ENCODE data around the gene TRABD.
"Not testable (repeated sequence)": the region's sequence is repeated elsewhere in the genome, so short reads cannot be mapped to it uniquely, and the experiment has no call there.

TRABD gene

DNA sequence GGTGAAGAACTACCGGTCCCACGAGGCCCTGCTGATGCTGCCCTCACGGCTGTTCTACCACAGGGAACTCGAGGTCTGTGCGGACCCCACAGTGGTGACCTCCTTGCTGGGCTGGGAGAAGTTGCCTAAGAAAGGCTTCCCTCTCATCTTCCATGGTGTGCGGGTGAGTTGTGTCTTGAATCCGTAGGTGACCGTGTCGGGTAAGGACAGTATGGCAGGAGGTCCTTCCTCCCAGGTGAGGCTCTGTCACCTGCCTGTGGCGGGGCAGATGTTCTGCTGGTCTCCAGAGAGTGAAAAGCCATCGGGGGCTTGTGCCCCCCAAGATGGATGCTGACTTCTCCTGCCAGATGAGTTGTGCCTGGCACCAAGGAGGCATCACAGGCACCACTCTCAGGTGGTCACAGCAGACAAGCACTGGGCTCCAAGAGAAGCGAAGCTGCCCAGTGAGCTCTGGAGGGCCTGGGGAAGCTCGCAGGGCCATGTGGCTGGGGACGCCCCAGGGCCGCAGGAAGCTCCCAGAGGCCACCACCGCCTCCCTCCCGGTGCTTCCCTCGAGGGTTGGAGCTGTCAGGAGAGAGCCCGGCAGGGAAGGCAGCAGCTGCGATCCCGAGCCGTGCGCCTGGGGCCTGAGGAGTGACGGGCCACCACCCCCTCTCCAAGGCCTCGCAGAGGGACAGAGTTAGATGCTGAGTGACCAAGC lies 32.5 kb upstream of the TRABD start:
- no peak for DNase-seq

GRCh38 chr22:50153756-50154140 lies 32.0 kb upstream of the TRABD start:
- no peak for DNase-seq

GRCh38 chr22:50157709-50158375 lies 27.9 kb upstream of the TRABD start:
- DNase-seq: no peak

GRCh38 chr22:50160947-50161346 lies 24.8 kb upstream of the TRABD start:
- no peak for DNase-seq

DNA sequence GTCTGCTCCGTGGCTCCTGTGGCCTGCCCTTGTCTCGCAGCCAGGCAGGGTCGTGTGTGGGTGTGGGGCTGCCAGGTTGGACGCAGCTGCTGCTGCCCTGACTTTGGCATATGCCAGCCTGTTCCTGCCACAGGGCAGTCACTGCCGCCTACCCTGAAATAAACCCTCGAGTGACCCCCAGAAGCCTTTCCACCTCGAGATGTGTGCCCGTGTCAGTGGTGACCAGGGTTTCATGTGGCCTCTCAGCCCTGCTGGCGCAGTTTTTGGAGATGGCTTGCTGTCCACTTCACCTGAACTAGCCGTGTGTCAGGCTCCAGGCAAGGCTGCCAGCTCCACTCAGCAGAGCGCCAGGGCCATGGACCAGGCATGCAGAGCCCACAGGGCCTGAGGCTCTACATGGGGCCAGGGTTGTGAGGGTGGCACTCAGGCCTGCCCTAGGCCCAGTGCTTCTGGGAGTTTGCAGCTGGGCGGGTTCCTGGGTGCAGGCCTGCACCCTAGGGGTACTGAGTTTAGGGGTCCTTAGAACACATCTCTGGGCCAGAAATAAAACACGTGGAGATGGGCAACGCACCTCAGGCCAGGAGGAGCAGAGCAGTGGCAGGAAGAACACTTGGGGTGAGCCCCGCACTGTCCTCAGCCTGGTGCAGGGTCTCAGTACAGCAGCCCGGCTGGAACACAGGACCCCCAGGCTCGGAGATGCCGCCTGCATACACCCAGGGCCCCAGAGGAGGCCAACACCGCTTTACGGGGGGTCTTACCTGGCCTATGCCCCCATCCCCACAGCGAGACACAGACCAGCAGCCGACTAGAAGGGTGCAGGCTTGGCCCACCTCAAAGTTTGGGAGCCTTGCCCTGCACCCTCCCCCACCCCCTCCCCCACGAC lies 24.0 kb upstream of the TRABD start:
- no peak for DNase-seq

- no peak for DNase-seq
These were observed 23.2 kb upstream of the TRABD start for GRCh38 chr22:50162391-50162956.

GRCh38 chr22:50165436-50166123 lies 20.1 kb upstream of the TRABD start:
- no peak for DNase-seq

DNA sequence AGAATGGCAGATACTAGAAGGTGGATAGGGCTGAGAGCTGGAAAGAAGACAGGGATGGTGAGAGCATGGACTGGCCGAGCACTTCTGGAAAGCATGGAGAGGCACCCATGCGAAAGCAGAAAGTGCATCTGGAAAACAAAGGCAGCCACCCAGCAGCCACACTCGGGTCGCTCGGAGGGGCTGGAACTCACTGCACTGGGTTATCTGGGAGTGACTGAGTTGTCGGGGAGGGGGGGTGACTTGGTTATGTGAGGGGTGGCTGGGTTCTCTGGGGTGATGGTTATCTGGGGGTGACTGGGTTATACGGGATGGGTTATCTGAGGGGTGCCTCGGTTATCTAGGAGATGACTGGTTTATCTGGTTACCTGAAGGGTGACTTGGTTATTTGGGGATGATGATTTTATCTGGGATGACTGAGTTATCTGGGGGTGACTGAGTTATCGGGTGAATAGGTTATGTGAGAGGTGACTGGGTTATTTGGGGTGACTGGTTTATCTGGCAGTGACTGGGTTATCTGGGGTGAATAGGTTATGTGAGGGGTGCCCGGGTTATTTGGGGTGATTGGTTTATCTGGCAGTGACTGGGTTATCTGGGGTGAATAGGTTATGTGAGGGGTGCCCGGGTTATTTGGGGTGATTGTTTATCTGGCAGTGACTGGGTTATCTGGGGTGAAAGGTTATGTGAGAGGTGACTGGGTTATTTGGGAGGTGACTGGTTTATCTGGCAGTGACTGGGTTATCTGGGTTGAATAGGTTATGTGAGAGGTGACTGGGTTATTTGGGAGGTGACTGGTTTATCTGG lies 17.8 kb upstream of the TRABD start:
- DNase-seq: no peak

- not testable (repeated sequence) for DNase-seq
These were observed 17.1 kb upstream of the TRABD start for GRCh38 chr22:50168490-50169180.

- DNase-seq: no peak
These were observed 16.4 kb upstream of the TRABD start for GRCh38 chr22:50169181-50169759.

DNA sequence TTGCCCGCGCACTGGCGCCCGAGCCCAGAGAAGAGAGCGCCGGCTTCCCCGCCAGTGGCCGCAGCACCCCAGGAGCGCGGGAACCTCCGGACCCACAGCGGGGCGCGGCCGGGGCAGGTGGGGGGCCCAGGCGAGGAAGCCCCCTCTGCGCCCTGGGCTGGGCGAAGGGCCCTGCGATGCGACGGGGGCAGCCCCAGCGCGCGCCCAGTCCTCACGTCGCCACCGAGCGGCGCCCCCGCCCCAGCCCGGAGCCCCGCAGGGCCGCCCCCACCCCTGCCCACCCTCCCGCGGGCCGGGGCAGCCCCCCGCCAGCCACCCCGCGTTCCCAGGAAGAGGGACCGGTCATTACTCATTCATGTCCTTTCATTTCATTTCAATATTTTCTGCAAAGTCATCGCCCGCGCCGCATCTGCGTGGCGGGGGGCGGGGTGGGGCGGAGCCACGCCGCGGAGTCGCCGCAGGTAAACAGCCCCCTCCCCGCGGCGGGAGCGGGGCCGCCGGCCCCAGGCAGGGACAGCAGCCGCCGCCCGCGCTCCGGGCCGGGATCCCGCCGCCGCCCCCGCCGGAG lies 15.9 kb upstream of the TRABD start:
- DNase-seq: no peak

DNA sequence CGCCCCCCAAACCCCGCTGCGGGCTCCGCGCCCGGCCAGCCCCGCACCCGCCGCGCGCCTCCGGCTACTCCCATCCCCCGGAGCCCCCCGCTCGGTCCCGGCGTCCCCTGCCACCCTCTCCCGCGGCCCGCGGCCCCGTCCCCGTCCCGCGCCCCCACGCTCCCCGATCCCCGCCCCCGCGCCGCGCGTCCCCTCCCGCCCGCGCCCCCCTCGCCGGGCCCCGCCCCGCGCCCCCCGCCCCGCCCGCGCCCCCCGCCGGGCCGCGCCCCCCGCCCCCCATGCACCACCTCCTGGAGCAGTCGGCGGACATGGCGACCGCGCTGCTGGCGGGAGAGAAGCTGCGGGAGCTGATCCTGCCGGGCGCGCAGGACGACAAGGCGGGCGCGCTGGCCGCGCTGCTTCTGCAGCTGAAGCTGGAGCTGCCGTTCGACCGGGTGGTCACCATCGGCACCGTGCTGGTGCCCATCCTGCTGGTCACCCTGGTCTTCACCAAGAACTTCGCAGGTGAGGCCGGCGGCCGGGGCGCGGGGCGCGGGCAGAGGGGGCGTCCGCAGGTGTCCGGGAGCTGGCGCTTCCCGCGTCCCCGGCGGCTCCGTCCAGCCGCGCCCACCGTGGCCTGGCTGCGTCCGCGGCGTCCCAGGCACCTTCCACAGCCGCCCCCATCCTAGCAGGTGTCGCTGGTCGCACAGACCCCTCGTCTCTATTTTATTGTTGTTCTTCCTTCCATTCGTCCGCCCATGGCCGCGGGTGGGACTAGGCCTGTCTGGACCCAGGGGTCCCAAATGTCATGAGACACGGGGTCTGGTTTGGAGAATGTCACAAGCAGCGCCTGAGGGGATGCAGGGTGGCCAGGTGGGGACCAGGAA lies 15.0 kb upstream of the TRABD start, which contains the start of gene PANX2:
Gene PANX2, plus strand, starts transcription at position 279 of the 866 bp plus-strand sequence. Its CDS starts 0 bp downstream, at position 279.
- no peak for DNase-seq

- DNase-seq: no peak
These were observed 14.3 kb upstream of the TRABD start for GRCh38 chr22:50171319-50171964.

DNA sequence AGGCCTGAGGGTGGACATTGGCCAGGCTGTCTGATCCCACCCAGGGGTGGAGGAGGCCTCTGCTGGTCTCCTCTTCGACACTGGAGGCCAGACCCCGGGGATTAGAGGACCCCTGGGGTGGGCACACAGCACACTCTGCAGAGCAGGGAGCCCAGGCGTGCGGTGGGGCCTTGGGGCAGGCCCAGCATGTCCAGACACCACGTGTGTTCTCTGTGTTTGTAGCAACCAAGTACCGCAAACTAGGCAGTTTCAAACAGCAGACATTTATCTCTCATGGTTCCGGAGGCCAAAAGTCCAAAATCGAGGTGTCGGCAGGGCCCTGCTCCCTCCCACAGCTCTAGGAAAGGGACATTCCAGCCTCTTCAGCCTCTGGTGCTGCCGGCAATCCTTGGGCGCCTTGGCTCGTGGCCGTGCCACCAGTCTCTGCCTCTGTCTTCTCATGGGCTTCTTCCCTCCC lies 13.7 kb upstream of the TRABD start:
- no peak for DNase-seq

DNA sequence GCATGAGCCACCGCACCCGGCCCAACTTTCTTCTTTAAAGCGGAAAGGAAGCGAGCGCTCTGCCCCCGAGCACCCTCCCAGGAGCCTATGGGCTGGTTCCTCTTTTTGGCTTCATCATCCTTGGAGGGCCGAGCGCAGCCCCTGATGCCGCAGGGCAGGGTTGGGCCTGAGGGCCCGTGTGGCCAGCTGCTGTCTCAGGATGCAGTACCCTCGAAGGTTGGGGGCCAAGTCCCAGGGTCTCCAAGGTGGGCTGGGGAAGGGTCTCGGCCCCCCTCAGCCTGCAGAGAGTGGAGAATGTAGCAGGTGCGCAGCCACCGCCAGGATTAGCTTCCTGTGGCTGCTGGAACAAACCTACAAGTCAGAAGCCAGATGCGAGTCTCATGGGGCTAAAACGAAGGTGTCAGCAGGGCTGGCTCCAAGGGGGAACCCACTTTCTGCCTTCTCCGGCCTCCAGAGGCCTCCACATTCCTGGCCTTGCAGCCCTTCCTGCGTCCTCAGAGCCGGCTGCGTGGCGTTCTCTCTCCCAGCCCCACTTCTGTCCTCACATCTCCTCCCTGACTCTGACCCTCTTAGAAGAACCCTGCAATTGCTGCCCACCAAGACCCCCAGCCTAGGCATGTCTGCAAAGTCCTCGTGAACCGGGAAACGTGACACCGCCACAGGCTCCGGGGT lies 12.3 kb upstream of the TRABD start:
- no peak for DNase-seq

GRCh38 chr22:50173983-50174355 lies 11.7 kb upstream of the TRABD start:
- no peak for DNase-seq

- no peak for DNase-seq
These were observed 11.1 kb upstream of the TRABD start for GRCh38 chr22:50174382-50175190.

DNA sequence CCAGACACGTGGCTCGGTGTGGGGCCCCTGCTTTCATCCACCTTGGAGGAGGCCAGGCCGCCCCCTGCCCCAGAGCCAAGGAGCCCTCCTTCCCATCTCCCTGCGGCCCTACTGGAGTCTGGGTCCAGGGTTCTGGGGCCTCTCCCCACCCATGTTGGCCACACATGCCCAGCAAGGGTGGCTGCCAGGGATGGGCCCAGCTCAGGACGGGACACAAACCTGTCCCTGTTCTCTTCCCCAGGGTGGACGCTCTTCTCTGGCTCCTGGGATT lies 10.6 kb upstream of the TRABD start:
- no peak for DNase-seq
